WTC11 (cell line): Measurements from ENCODE around the gene PROZ. TPM values are rescaled to one million over a fixed set of nuclear protein-coding genes. Genes with fewer than 3 reads are reported as not detected.

Experiments used
- ATAC-seq: fragments of 200-7000 bp; cut with Tn5 transposase; 2 replicates; pipeline ENCODE4 v1.10.0; 2021; ENCODE audit warnings: mild to moderate bottlenecking, moderate library complexity
- CTCF ChIA-PET: fragments of 300-600 bp; sonication (Branson Sonifier 250); formaldehyde crosslinking; loops from one replicate; lab custom pipeline; 2021; ENCODE audit warnings: antibody characterized with exemption; lab: Charles Lee
- POLR2A ChIA-PET: fragments of 350-600 bp; sonication (Branson Sonifier 250); formaldehyde crosslinking; loops from one replicate; lab custom pipeline; 2021; ENCODE audit warnings: antibody characterized with exemption; lab: Charles Lee
- DNase-seq: peaks from one replicate; pipeline ENCODE4 v3.0.0; 2021; ENCODE audit warnings: low spot score
- H3K27ac Mint-ChIP-seq: 2 replicates; pipeline ENCODE4 v1.8.0; 2021; ENCODE audit warnings: mixed read lengths
- H3K27me3 Mint-ChIP-seq: 2 replicates; pipeline ENCODE4 v1.8.0; 2021; ENCODE audit warnings: low read depth, mild to moderate bottlenecking, moderate library complexity, mixed read lengths
- H3K36me3 Mint-ChIP-seq: 2 replicates; pipeline ENCODE4 v1.8.0; 2021; ENCODE audit warnings: mixed read lengths
- H3K4me1 Mint-ChIP-seq: 2 replicates; pipeline ENCODE4 v1.8.0; 2022; ENCODE audit warnings: mixed read lengths
- H3K4me3 Mint-ChIP-seq: 2 replicates; pipeline ENCODE4 v1.8.0; 2021; ENCODE audit warnings: mild to moderate bottlenecking, moderate library complexity, mixed read lengths
- H3K9me3 Mint-ChIP-seq: 2 replicates; pipeline ENCODE4 v1.8.0; 2021; ENCODE audit warnings: mixed read lengths
- AR ChIP-seq: fragments of 250-450 bp; sonication (Bioruptor Pico); IDR thresholded peaks from 2 replicates; pipeline ENCODE4 v1.9.0; 2021; ENCODE audit warnings: mild to moderate bottlenecking
- ESRRA ChIP-seq: sonication (generic); formaldehyde crosslinking; IDR thresholded peaks from 2 replicates; pipeline ENCODE4 v1.8.1; 2022; ENCODE audit warnings: mild to moderate bottlenecking, missing genetic modification reagents, borderline replicate concordance
- GABPB1 ChIP-seq: sonication (generic); formaldehyde crosslinking; IDR thresholded peaks from 2 replicates; pipeline ENCODE4 v1.8.1; 2023; ENCODE audit warnings: mild to moderate bottlenecking, missing genetic modification reagents
- HMGA2 ChIP-seq: fragments of 250-450 bp; sonication (Bioruptor Pico); IDR thresholded peaks from 2 replicates; pipeline ENCODE4 v1.4.0; 2021; ENCODE audit warnings: mild to moderate bottlenecking, moderate library complexity
- IRF2 ChIP-seq: sonication (generic); formaldehyde crosslinking; IDR thresholded peaks from 2 replicates; pipeline ENCODE4 v1.8.0; 2022; ENCODE audit warnings: low read depth, missing genetic modification reagents, borderline replicate concordance
- MLX ChIP-seq: sonication (generic); formaldehyde crosslinking; IDR thresholded peaks from 2 replicates; pipeline ENCODE4 v1.8.1; 2023; ENCODE audit warnings: mild to moderate bottlenecking, missing genetic modification reagents, moderate library complexity
- NFE2L1 ChIP-seq: sonication (generic); formaldehyde crosslinking; IDR thresholded peaks from 2 replicates; pipeline ENCODE4 v1.8.1; 2023; ENCODE audit warnings: missing genetic modification reagents
- RELA ChIP-seq: sonication (generic); formaldehyde crosslinking; IDR thresholded peaks from 2 replicates; pipeline ENCODE4 v1.8.1; 2022; ENCODE audit warnings: missing genetic modification reagents, mild to moderate bottlenecking, borderline replicate concordance
- RORB ChIP-seq: fragments of 250-450 bp; sonication (Bioruptor Pico); IDR thresholded peaks from 2 replicates; pipeline ENCODE4 v1.9.0; 2021; ENCODE audit warnings: mild to moderate bottlenecking
- ZNF281 ChIP-seq: sonication (generic); formaldehyde crosslinking; IDR thresholded peaks from 2 replicates; pipeline ENCODE4 v1.8.0; 2023; ENCODE audit warnings: mild to moderate bottlenecking, missing genetic modification reagents
- total RNA-seq: library from RNA; stranded (reverse); gene quantifications from 3 replicates; pipeline ENCODE4 v1.2.3, GENCODE V29; 2021
- TF ChIP-seq, protein P1 (sequence below): fragments of 250-450 bp; sonication (Bioruptor Pico); IDR thresholded peaks from 2 replicates; pipeline ENCODE4 v1.9.0; 2021; ENCODE audit warnings: moderate library complexity, mild to moderate bottlenecking, inconsistent platforms, borderline replicate concordance
- TF ChIP-seq, protein P2 (sequence below): sonication (generic); formaldehyde crosslinking; IDR thresholded peaks from 2 replicates; pipeline ENCODE4 v1.8.0; 2022; ENCODE audit warnings: mild to moderate bottlenecking, missing genetic modification reagents
- TF ChIP-seq, protein P3 (sequence below): sonication (generic); formaldehyde crosslinking; IDR thresholded peaks from 2 replicates; pipeline ENCODE4 v1.8.0; 2022; ENCODE audit warnings: mild to moderate bottlenecking, missing genetic modification reagents

PROZ gene
- total RNA-seq, 1 experiment from 2014 or later = not detected

GRCh38 chr13:113167575-113167974, 9.1 kb downstream of the PROZ start:
- Mint-ChIP-seq H3K27ac (no peak overlapping the region), H3K27me3 (no peaks in the 10 kb centered on the region; the same call in 1 of the 2 replicates), H3K9me3 (no peaks in the 10 kb centered on the region), H3K36me3 (peaks cover 23% of the 10 kb centered on the region), H3K4me3 (no peak overlapping the region), H3K4me1 (peaks cover 22% of the 10 kb centered on the region)
- ChIA-PET POLR2A (no interaction called here), CTCF (no interaction called here)
- TF ChIP-seq ESRRA (CRISPR knock-in tag) (no peak), RELA (no peak), ZNF281 (CRISPR knock-in tag) (no peak), IRF2 (no peak), HMGA2 (CRISPR knock-in tag) (no peak), AR (CRISPR knock-in tag) (no peak), MLX (CRISPR knock-in tag) (no peak), NFE2L1 (CRISPR knock-in tag) (no peak)
- TF ChIP-seq, protein P1, sequence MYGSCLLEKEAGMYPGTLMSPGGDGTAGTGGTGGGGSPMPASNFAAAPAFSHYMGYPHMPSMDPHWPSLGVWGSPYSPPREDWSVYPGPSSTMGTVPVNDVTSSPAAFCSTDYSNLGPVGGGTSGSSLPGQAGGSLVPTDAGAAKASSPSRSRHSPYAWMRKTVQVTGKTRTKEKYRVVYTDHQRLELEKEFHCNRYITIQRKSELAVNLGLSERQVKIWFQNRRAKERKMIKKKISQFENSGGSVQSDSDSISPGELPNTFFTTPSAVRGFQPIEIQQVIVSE (CRISPR knock-in tag) = no peak
- TF ChIP-seq, protein P2, sequence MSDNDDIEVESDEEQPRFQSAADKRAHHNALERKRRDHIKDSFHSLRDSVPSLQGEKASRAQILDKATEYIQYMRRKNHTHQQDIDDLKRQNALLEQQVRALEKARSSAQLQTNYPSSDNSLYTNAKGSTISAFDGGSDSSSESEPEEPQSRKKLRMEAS (CRISPR knock-in tag) = no peak
- ATAC-seq (no peak), DNase-seq (no peak)

DNA sequence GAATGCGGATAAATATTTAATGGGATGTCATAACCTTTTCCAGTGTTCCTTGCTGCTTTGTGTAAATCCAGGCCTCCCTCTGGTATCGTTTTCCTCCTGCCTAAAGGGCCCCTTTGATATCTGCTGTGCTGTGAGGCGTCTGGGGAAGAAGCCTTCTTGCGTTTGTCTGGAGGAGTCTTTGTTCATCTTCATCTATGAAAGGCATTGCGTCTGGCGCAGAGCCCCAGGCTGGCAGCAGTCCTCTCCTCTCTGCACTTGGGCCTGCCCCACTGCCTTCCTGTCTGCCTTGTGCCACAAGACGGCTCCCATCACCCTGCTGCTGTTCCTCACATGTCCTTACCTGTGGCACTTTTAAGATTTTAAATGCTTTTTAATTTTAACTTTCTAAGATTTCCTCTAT, 9.8 kb downstream of the PROZ start:
- DNase-seq (no peak), ATAC-seq (no peak)
- ChIA-PET CTCF (no interaction called here), POLR2A (no interaction called here)
- no peaks in the 10 kb centered on the region; the same call in 1 of the 2 replicates for H3K27me3 Mint-ChIP-seq
- no peak overlapping the region for H3K27ac Mint-ChIP-seq
- peaks cover 23% of the 10 kb centered on the region for H3K36me3 Mint-ChIP-seq
- no peaks in the 10 kb centered on the region for H3K9me3 Mint-ChIP-seq
- H3K4me1 Mint-ChIP-seq = peaks cover 19% of the 10 kb centered on the region
- no peak for TF ChIP-seq RORB (CRISPR knock-in tag)
- no peak overlapping the region for H3K4me3 Mint-ChIP-seq

DNA sequence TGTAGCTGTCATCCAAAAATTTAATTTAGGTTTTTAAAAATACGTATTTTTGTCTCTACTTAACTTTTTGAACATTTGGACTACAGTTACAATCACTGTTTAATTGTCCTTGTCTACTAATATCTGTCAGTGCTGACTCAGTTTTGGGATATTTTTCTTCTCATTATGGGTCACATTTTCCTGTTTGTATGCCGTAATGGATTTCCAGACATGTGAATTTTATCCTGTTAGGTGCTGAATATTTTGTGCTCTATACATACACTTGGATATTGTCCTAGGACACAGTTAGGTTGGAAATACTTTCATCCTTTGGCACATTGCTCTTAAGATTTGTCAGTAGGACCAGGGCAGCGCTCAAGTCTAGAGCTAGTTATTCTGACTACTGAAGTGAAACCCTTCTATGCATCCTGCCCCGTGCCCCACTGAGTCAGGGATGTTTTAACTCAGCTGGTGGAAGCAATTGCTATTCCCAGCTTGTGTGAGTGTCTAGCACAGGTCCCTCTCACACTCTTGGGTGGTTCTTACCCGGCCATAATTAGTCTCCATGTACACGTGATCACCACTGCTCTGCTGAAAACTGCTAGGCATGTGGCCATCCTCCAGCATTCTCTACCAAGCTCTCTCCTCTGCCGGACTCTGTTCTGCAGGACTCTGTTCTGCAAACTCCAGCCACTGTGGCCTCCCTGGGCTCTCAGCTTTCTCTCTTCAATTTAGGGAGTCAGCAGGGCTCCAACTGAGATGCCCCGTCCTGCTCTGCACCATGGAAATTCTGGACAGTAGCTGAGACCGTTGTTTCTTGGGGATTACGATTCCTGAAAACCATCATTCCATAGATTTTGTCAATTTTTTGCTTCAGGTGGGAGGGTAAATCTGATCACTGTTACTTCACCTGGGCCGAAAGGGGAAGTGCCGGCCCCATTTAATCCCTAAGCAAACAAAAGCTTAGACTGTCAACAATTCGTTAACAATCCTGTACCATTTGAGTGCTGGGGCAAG, 11.1 kb downstream of the PROZ start:
- CTCF ChIA-PET = interaction anchor here (0.6 to 1.2 kb wide), 2 partner anchors 58 to 84 kb away, joined by 3 to 8 read pairs; no protein-coding TSS in a partner anchor

More for the DNA sequence above, 11.1 kb downstream of the PROZ start:
- Mint-ChIP-seq H3K36me3 (peaks cover 23% of the 10 kb centered on the region), H3K27ac (peak overlapping the region; percentile 41)
- TF ChIP-seq, protein P3, sequence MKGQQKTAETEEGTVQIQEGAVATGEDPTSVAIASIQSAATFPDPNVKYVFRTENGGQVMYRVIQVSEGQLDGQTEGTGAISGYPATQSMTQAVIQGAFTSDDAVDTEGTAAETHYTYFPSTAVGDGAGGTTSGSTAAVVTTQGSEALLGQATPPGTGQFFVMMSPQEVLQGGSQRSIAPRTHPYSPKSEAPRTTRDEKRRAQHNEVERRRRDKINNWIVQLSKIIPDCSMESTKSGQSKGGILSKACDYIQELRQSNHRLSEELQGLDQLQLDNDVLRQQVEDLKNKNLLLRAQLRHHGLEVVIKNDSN = no peak
- 0 out of 2 replicates have a peak, but pooled peaks have one; percentile 11 for TF ChIP-seq GABPB1 (CRISPR knock-in tag)
- TF ChIP-seq, all 79 proteins: peak for 1
- Mint-ChIP-seq H3K4me3 (no peak overlapping the region), H3K4me1 (peaks cover 16% of the 10 kb centered on the region), H3K27me3 (no peaks in the 10 kb centered on the region), H3K9me3 (no peaks in the 10 kb centered on the region)
- no peak for ATAC-seq
- no peak for DNase-seq
- POLR2A ChIA-PET = no interaction called here
